ENCODE data around the gene SLC39A11.

The SLC39A11 gene

GRCh38 chr17:73042809-73043685 is 49.4 kb downstream of the SLC39A11 start:
- peak; percentile 61 for DNase-seq (ENCODE audit: low spot score)

GRCh38 chr17:73042225-73042624 is 50.3 kb downstream of the SLC39A11 start:
- no peak for DNase-seq (ENCODE audit: low spot score)

GRCh38 chr17:73039282-73039681 is 53.2 kb downstream of the SLC39A11 start:
- DNase-seq (ENCODE audit: low spot score), result no peak

GRCh38 chr17:73031472-73031871 is 61.0 kb downstream of the SLC39A11 start:
- no peak for DNase-seq (ENCODE audit: low spot score)

- no peak for DNase-seq (ENCODE audit: low spot score)
These were observed 61.5 kb downstream of the SLC39A11 start for GRCh38 chr17:73030995-73031394.

- DNase-seq (ENCODE audit: low spot score), result peak; percentile 79
These were observed 62.0 kb downstream of the SLC39A11 start for GRCh38 chr17:73030501-73030921.

GRCh38 chr17:73029991-73030390 is 62.5 kb downstream of the SLC39A11 start:
- DNase-seq (ENCODE audit: low spot score), result no peak

- DNase-seq (ENCODE audit: low spot score), result no peak
These were observed 63.5 kb downstream of the SLC39A11 start for GRCh38 chr17:73029021-73029420.

- DNase-seq (ENCODE audit: low spot score), result peak; percentile 64
These were observed 64.2 kb downstream of the SLC39A11 start for GRCh38 chr17:73028299-73028755.

- peak; percentile 74 for DNase-seq (ENCODE audit: low spot score)
These were observed 65.3 kb downstream of the SLC39A11 start for GRCh38 chr17:73027130-73027741.

GRCh38 chr17:73025041-73025560 is 67.4 kb downstream of the SLC39A11 start:
- no peak for DNase-seq (ENCODE audit: low spot score)

GRCh38 chr17:73023759-73024158 is 68.7 kb downstream of the SLC39A11 start:
- DNase-seq (ENCODE audit: low spot score), result no peak

- no peak for DNase-seq (ENCODE audit: low spot score)
These were observed 69.8 kb downstream of the SLC39A11 start for GRCh38 chr17:73022694-73023093.

- DNase-seq (ENCODE audit: low spot score), result no peak
These were observed 70.7 kb downstream of the SLC39A11 start for GRCh38 chr17:73021771-73022170.

GRCh38 chr17:73020110-73020509 is 72.4 kb downstream of the SLC39A11 start:
- DNase-seq (ENCODE audit: low spot score), result no peak

GRCh38 chr17:73018599-73018998 is 73.9 kb downstream of the SLC39A11 start:
- no peak for DNase-seq (ENCODE audit: low spot score)

- DNase-seq (ENCODE audit: low spot score), result peak; percentile 84
These were observed 74.8 kb downstream of the SLC39A11 start for GRCh38 chr17:73017658-73018057.

- no peak for DNase-seq (ENCODE audit: low spot score)
These were observed 76.7 kb downstream of the SLC39A11 start for GRCh38 chr17:73015722-73016276.

- DNase-seq (ENCODE audit: low spot score), result no peak
These were observed 78.4 kb downstream of the SLC39A11 start for GRCh38 chr17:73013816-73014663.

- no peak for DNase-seq (ENCODE audit: low spot score)
These were observed 79.2 kb downstream of the SLC39A11 start for GRCh38 chr17:73013301-73013700.

GRCh38 chr17:73011016-73011486 is 81.4 kb downstream of the SLC39A11 start:
- DNase-seq (ENCODE audit: low spot score), result no peak

GRCh38 chr17:73010414-73010813 is 82.1 kb downstream of the SLC39A11 start:
- DNase-seq (ENCODE audit: low spot score), result no peak

All from GM03348 (cell line).